ENCODE results near the gene EIF3J. TPM values are rescaled to one million over a fixed set of nuclear protein-coding genes. Genes with fewer than 3 reads are reported as not detected.
A peak's percentile ranks its signal among the peaks of the same experiment; 100 is the strongest.
"Not testable (repeated sequence)": the region's sequence is repeated elsewhere in the genome, so short reads cannot be mapped to it uniquely, and the experiment has no call there.

The EIF3J gene
- total RNA-seq, 1 experiment from 2014 or later = 129 TPM

DNA sequence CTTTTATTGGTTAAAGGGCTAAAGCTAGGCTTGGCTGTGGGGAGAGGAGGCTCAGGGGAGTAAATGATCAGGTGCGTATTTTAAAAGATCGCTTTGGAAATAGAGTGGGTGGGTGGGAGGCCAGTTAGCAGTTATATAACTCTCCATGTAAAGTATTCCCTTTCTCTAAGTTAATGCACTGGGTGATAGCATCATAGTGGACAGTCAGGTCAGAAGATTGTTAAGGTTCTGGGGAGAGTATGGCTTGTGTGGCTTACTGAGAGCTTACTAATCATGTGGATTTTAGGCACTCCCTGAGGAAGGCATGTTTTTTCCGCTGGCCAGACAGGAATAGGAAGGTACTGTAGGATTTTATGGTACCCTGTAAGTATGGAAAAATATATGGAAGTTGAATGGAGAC is 6.3 kb upstream of the EIF3J start:
- Histone ChIP-seq H3K23ac (ENCODE audit: insufficient read length, low read depth, low read length) (no peak overlapping the region), H2AFZ (ENCODE audit: low read length) (no peak overlapping the region), H3K79me1 (ENCODE audit: insufficient read depth, low read depth, low read length, poor library complexity, severe bottlenecking) (no peaks in the 10 kb centered on the region), H4K8ac (replicated peaks; ENCODE audit: insufficient read length, low read depth, low read length) (no peak overlapping the region), H4K5ac (ENCODE audit: insufficient read length, low read depth, low read length) (no peak overlapping the region), H4K20me1 (ENCODE audit: control insufficient read depth, insufficient read depth, insufficient read length) (no peaks in the 10 kb centered on the region), H2BK120ac (ENCODE audit: low read depth, low read length, poor library complexity, severe bottlenecking) (no peak overlapping the region), H3K27ac (ENCODE audit: insufficient read length, low read depth, low read length) (no peak overlapping the region), H4K91ac (ENCODE audit: insufficient read length, low read depth, low read length) (no peak overlapping the region), H2BK20ac (ENCODE audit: low read depth, low read length, poor library complexity, severe bottlenecking) (no peak overlapping the region), H2AK5ac (ENCODE audit: insufficient read length, low read length) (no peak overlapping the region), H3K27me3 (ENCODE audit: insufficient read depth, low read length) (no peaks in the 10 kb centered on the region), H3K4me2 (ENCODE audit: insufficient read depth, insufficient read length, low read length) (no peak overlapping the region), H3K23me2 (ENCODE audit: insufficient read length, low read depth, low read length, poor library complexity, severe bottlenecking) (peaks cover under 1% of the 10 kb centered on the region), H3K14ac (ENCODE audit: insufficient read depth, low read length) (no peak overlapping the region), H2BK15ac (ENCODE audit: low read depth, low read length) (no peak overlapping the region), H3T11ph (ENCODE audit: low read length) (no peak overlapping the region), H3K9me3 (ENCODE audit: control insufficient read depth, low read depth, low read length) (no peaks in the 10 kb centered on the region), H2BK5ac (ENCODE audit: insufficient read length, low read length) (no peak overlapping the region), H3K79me2 (ENCODE audit: insufficient read depth, low read length) (no peaks in the 10 kb centered on the region), H3K4me1 (ENCODE audit: insufficient read depth, low read length) (no peaks in the 10 kb centered on the region), H3K9ac (ENCODE audit: extremely low read depth, insufficient read length, low read length) (no peak overlapping the region), H2BK12ac (ENCODE audit: insufficient read length, low read depth, low read length) (no peak overlapping the region), H3K4ac (ENCODE audit: low read depth, low read length) (no peak overlapping the region), H3K18ac (ENCODE audit: insufficient read length, low read depth, low read length) (no peak overlapping the region), H3K56ac (ENCODE audit: insufficient read length, low read depth, low read length) (no peak overlapping the region)
- Mint-ChIP-seq H3K4me3 (no peak overlapping the region), H3K27me3 (ENCODE audit: low read depth) (no peaks in the 10 kb centered on the region), H3K4me1 (peaks cover 5 to 9% of the 10 kb centered on the region in 2 experiments), H3K36me3 (ENCODE audit: insufficient read depth in 1 of 3, low read depth in 3 of 3) (peaks cover 1 to 16% (median 10%) of the 10 kb centered on the region in 3 experiments; a peak in 5 of 7 replicates), H3K9me3 (no peaks in the 10 kb centered on the region), H3K27ac (peak overlapping the region in 2 of 3 experiments; percentile 3 to 8; a peak in 2 of 7 replicates)
- no CpG with 5 or more reads among the region's 3 CpGs for WGBS (ENCODE audit: extremely low coverage, insufficient read length, low lambda C conversion rate)
- no peak for DNase-seq
- no peak for TF ChIP-seq CTCF (conservative IDR thresholded peaks at IDR 0.05)

GRCh38 chr15:44532275-44532674 is 4.7 kb upstream of the EIF3J start:
- not testable (repeated sequence) for H3K14ac ChIP-seq (ENCODE audit: insufficient read depth, low read length); H4K20me1 ChIP-seq (ENCODE audit: control insufficient read depth, insufficient read depth, insufficient read length); H2BK15ac ChIP-seq (ENCODE audit: low read depth, low read length); H4K91ac ChIP-seq (ENCODE audit: insufficient read length, low read depth, low read length); H3K79me1 ChIP-seq (ENCODE audit: insufficient read depth, low read depth, low read length, poor library complexity, severe bottlenecking); H3K27ac Mint-ChIP-seq; H3K56ac ChIP-seq (ENCODE audit: insufficient read length, low read depth, low read length); H3K4me1 ChIP-seq (ENCODE audit: insufficient read depth, low read length); H3K79me2 ChIP-seq (ENCODE audit: insufficient read depth, low read length); H3K27me3 ChIP-seq (ENCODE audit: insufficient read depth, low read length); H2BK120ac ChIP-seq (ENCODE audit: low read depth, low read length, poor library complexity, severe bottlenecking); H3K27ac ChIP-seq (ENCODE audit: insufficient read length, low read depth, low read length); H3K23ac ChIP-seq (ENCODE audit: insufficient read length, low read depth, low read length); H3K23me2 ChIP-seq (ENCODE audit: insufficient read length, low read depth, low read length, poor library complexity, severe bottlenecking); H3K4me2 ChIP-seq (ENCODE audit: insufficient read depth, insufficient read length, low read length); H3K9ac ChIP-seq (ENCODE audit: extremely low read depth, insufficient read length, low read length); H2BK5ac ChIP-seq (ENCODE audit: insufficient read length, low read length); DNase-seq; H2BK20ac ChIP-seq (ENCODE audit: low read depth, low read length, poor library complexity, severe bottlenecking); H3K18ac ChIP-seq (ENCODE audit: insufficient read length, low read depth, low read length); H2AK5ac ChIP-seq (ENCODE audit: insufficient read length, low read length); H3K9me3 Mint-ChIP-seq; H3K27me3 Mint-ChIP-seq (ENCODE audit: low read depth); H4K8ac ChIP-seq (replicated peaks; ENCODE audit: insufficient read length, low read depth, low read length); H3K4ac ChIP-seq (ENCODE audit: low read depth, low read length); H2BK12ac ChIP-seq (ENCODE audit: insufficient read length, low read depth, low read length); H3K4me3 Mint-ChIP-seq; H2AFZ ChIP-seq (ENCODE audit: low read length); H3K9me3 ChIP-seq (ENCODE audit: control insufficient read depth, low read depth, low read length); H3T11ph ChIP-seq (ENCODE audit: low read length); H4K5ac ChIP-seq (ENCODE audit: insufficient read length, low read depth, low read length)
- peaks cover 1 to 13% (median 6%) of the 10 kb centered on the region in 3 experiments; a peak in 5 of 7 replicates for H3K36me3 Mint-ChIP-seq (ENCODE audit: insufficient read depth in 1 of 3, low read depth in 3 of 3)
- no CpG with 5 or more reads among the region's 5 CpGs for WGBS (ENCODE audit: extremely low coverage, insufficient read length, low lambda C conversion rate)
- peaks cover 10 to 14% of the 10 kb centered on the region in 2 experiments for H3K4me1 Mint-ChIP-seq
